Fibroblast of mammary gland (primary cell): ENCODE data around the gene EFNA3.
A peak's percentile ranks its signal among the peaks of the same experiment; 100 is the strongest.

Experiments
- DNase-seq: peaks from one replicate; pipeline ENCODE4 v3.0.0-alpha.2; 2010; ENCODE audit warnings: low read depth
- H3K4me3 ChIP-seq: 2 replicates; pipeline ENCODE4 v1.5.1; 2011; ENCODE audit warnings: low read depth, mild to moderate bottlenecking, low read length, moderate library complexity; ENCODE audit not compliant: control insufficient read depth
- CTCF ChIP-seq: conservative IDR thresholded peaks from 2 replicates; pipeline ENCODE4 v1.5.1; 2011; ENCODE audit warnings: low read depth, low read length, inconsistent platforms; ENCODE audit not compliant: control insufficient read depth, insufficient read depth

EFNA3 gene

GRCh38 chr1:155052439-155053395 lies 25.9 kb upstream of the EFNA3 start:
- peak overlapping the region; percentile 74 for H3K4me3 ChIP-seq
- DNase-seq, result no peak
- TF ChIP-seq CTCF, result peak; percentile 14

- no peak for DNase-seq
- no peak overlapping the region for H3K4me3 ChIP-seq
Observed at GRCh38 chr1:155053531-155054105, 25.0 kb upstream of the EFNA3 start.

GRCh38 chr1:155057104-155057503 lies 21.5 kb upstream of the EFNA3 start:
- no peak for DNase-seq
- no peak for TF ChIP-seq CTCF
- H3K4me3 ChIP-seq, result no peak overlapping the region

More at GRCh38 chr1:155053531-155054105, 25.0 kb upstream of the EFNA3 start:
- no peak for TF ChIP-seq CTCF

- TF ChIP-seq CTCF, result no peak
- no peak overlapping the region for H3K4me3 ChIP-seq
- no peak for DNase-seq
Observed at GRCh38 chr1:155057788-155058211, 20.8 kb upstream of the EFNA3 start.

DNA sequence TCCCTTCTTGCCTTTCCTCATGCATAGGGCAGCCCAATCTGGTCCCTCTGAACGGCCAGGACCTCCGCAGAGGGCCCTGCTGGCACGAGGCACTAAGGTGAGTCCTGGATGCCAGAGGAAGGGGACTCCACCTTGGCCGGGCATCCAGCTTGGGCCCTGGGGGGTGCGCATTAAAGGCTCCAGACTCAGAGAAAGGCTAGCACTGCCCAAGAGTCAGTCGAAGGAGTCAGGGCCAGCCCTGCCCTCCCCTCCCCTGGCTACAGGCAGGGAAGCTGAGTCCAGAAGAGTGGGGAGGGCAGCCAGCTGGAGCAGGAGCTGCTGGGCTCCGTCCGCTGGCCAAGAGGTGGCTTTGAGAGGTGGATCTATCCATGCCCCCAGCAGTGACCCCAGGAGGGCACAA lies 17.9 kb upstream of the EFNA3 start:
- TF ChIP-seq CTCF, result no peak
- no peak for DNase-seq
- no peak overlapping the region for H3K4me3 ChIP-seq

GRCh38 chr1:155061381-155062150 lies 17.1 kb upstream of the EFNA3 start:
- peak; percentile 85 for DNase-seq
- H3K4me3 ChIP-seq, result no peak overlapping the region
- TF ChIP-seq CTCF, result peak; percentile 96
